T-helper 1 cell treated with Interleukin-12 subunit alpha and Interleukin-12 subunit beta and Interleukin-4 antibody, amounts not matched to agents 30 ng/mL and 1 ng/mL, for 36 hours (primary cell): ENCODE results near the gene CERS4. TPM values are rescaled to one million over a fixed set of nuclear protein-coding genes. Genes with fewer than 3 reads are reported as not detected.

Experiments
- total RNA-seq: library from RNA; stranded (reverse); gene quantifications from 2 replicates; pipeline ENCODE4 v1.2.3, GENCODE V29; 2022

The CERS4 gene
- total RNA-seq, 1 donor from 2014 or later = 37.2 TPM

Other genes with a start within 250 kb of the CERS4 start
- gene ELAVL1, start 203.7 kb upstream of the CERS4 start, total RNA-seq = 119 and 128 TPM in 2 replicates
- gene CCL25, start 156.6 kb upstream of the CERS4 start, total RNA-seq = 0.59 and 0.91 TPM in 2 replicates
- gene FBN3, start 59.8 kb upstream of the CERS4 start, total RNA-seq = 0.02 TPM in 2 replicates
- 54.9 and 55.9 TPM in 2 replicates for gene CD320, start 99.0 kb downstream of the CERS4 start, total RNA-seq
- gene NDUFA7, start 112.0 kb downstream of the CERS4 start, total RNA-seq = 45.6 and 46.6 TPM in 2 replicates
- gene RPS28, start 112.1 kb downstream of the CERS4 start, total RNA-seq = 1,918 and 1,996 TPM in 2 replicates
- gene KANK3, start 133.9 kb downstream of the CERS4 start, total RNA-seq = 1.1 and 1.5 TPM in 2 replicates
- gene ANGPTL4, start 154.8 kb downstream of the CERS4 start, total RNA-seq = 0.68 and 0.74 TPM in 2 replicates
- 93.7 and 102 TPM in 2 replicates for gene RAB11B, start 181.0 kb downstream of the CERS4 start, total RNA-seq
- 19.0 and 23.9 TPM in 2 replicates for gene MARCHF2, start 203.9 kb downstream of the CERS4 start, total RNA-seq
- gene HNRNPM, start 235.6 kb downstream of the CERS4 start, total RNA-seq = 280 and 289 TPM in 2 replicates